T-cell (primary cell): Measurements from ENCODE around the gene TUBGCP3. TPM values are rescaled to one million over a fixed set of nuclear protein-coding genes. Genes with fewer than 3 reads are reported as not detected.

Experiments
- ATAC-seq, 4 experiments: fragments of 200-7000 bp in 3 of 4; fragments of 150-1000 bp in 1 of 4; cut with Tn5 transposase; replicated peaks in 1 of 4; 1 replicate in 3 of 4; 2 replicates in 1 of 4; pipeline ENCODE4 v1.10.0; 2021; ENCODE audit warnings: moderate library complexity in 3 of 4, mild to moderate bottlenecking in 2 of 4, moderate number of reproducible peaks in 1 of 4
- CTCF ChIA-PET, 2 donors: fragments of 300-600 bp; sonication (Branson Sonifier 250); formaldehyde crosslinking; loops; one replicate each; lab custom pipeline; 2022; ENCODE audit warnings: antibody characterized with exemption in 2 of 2; lab: Charles Lee
- POLR2A ChIA-PET, 2 donors: fragments of 300-600 bp; sonication (Branson Sonifier 250); formaldehyde crosslinking; loops; one replicate each; lab custom pipeline; 2022; ENCODE audit warnings: antibody characterized with exemption in 2 of 2; lab: Charles Lee
- DNase-seq, 35 experiments: peaks; one replicate each; pipeline versions ENCODE4 v3.0.0 to v3.0.0-alpha.2; 2013 to 2023
- H3K27ac ChIP-seq: one replicate; pipeline ENCODE4 v1.5.1; 2013; ENCODE audit warnings: low read length
- H3K27me3 ChIP-seq, 2 experiments: replicated peaks in 1 of 2; 1 replicate in 1 of 2; 2 replicates in 1 of 2; pipeline versions ENCODE4 v1.6.1 to v1.7.0; 2013; ENCODE audit warnings: low read length in 1 of 2, mixed read lengths in 1 of 2; ENCODE audit not compliant: control insufficient read depth in 2 of 2, insufficient read depth in 2 of 2; ENCODE audit errors: extremely low read depth in 1 of 2
- H3K36me3 ChIP-seq, 2 donors: 1 replicate in 1 of 2; 2 replicates in 1 of 2; pipeline versions ENCODE4 v1.6.1 to v1.7.0; 2013; ENCODE audit warnings: low read length in 1 of 2; ENCODE audit not compliant: control insufficient read depth in 2 of 2, insufficient read depth in 1 of 2; ENCODE audit errors: extremely low read depth in 1 of 2
- H3K4me1 ChIP-seq, 2 experiments: 1 replicate in 1 of 2; 2 replicates in 1 of 2; pipeline versions ENCODE4 v1.6.1 to v1.7.0; 2013; ENCODE audit warnings: low read length in 2 of 2, mixed read lengths in 1 of 2; ENCODE audit not compliant: insufficient read depth in 2 of 2, control insufficient read depth in 1 of 2; ENCODE audit errors: extremely low read depth in 1 of 2
- H3K4me3 ChIP-seq, 2 donors: 1 replicate in 1 of 2; 2 replicates in 1 of 2; pipeline versions ENCODE4 v1.5.1 to v1.7.0; 2013; ENCODE audit warnings: mild to moderate bottlenecking in 2 of 2, low read length in 1 of 2, moderate library complexity in 1 of 2; ENCODE audit not compliant: control insufficient read depth in 1 of 2; ENCODE audit errors: extremely low read depth in 1 of 2
- H3K9me3 ChIP-seq: 2 replicates; pipeline ENCODE4 v1.7.0; 2013
- H3K27ac Mint-ChIP-seq, 2 donors: one replicate each; pipeline ENCODE4 v1.8.0; 2020 to 2021; ENCODE audit warnings: mild to moderate bottlenecking in 2 of 2, mixed read lengths in 2 of 2
- H3K27me3 Mint-ChIP-seq, 2 donors: one replicate each; pipeline ENCODE4 v1.8.0; 2021 to 2022; ENCODE audit warnings: mixed read lengths in 2 of 2
- H3K36me3 Mint-ChIP-seq: one replicate; pipeline ENCODE4 v1.8.0; 2021; ENCODE audit warnings: mixed read lengths
- H3K4me1 Mint-ChIP-seq, 3 donors: one replicate each; pipeline ENCODE4 v1.8.0; 2020 to 2022; ENCODE audit warnings: mixed read lengths in 3 of 3, mild to moderate bottlenecking in 1 of 3
- H3K4me3 Mint-ChIP-seq, 3 donors: one replicate each; pipeline ENCODE4 v1.8.0; 2020 to 2022; ENCODE audit warnings: mild to moderate bottlenecking in 3 of 3, mixed read lengths in 3 of 3, moderate library complexity in 3 of 3
- H3K9me3 Mint-ChIP-seq, 3 donors: one replicate each; pipeline ENCODE4 v1.8.0; 2020 to 2022; ENCODE audit warnings: mixed read lengths in 3 of 3
- WGBS: methylation state at CpG from one replicate; pipeline ENCODE4 v1.1.5; 2013; ENCODE audit warnings: missing lambda C conversion rate; ENCODE audit not compliant: insufficient coverage; 5-methylcytosine and 5-hydroxymethylcytosine counted together
- total RNA-seq, 35 experiments: library from RNA in 6 of 35; stranded (reverse) in 6 of 35; fragments of 120-200 nt in 1 of 35; gene quantifications; one replicate each; pipeline versions ENCODE4 v1.2.1 to v1.2.4 and lab custom pipeline; 2013 to 2026

TUBGCP3 gene
- total RNA-seq, 5 donors from 2014 or later (not counting 1 experiment from before 2014, with no cell fraction given): 36.2 to 47.2 (median 44.7) TPM

GRCh38 chr13:112569821-112570220 is 18.1 kb downstream of the TUBGCP3 start:
- H3K9me3 ChIP-seq: no peaks in the 10 kb centered on the region
- no peak overlapping the region for H3K4me3 ChIP-seq
- Mint-ChIP-seq H3K4me1 (peaks cover 37 to 43% (median 41%) of the 10 kb centered on the region in 3 donors), H3K27me3 (no peaks in the 10 kb centered on the region), H3K9me3 (no peaks in the 10 kb centered on the region), H3K27ac (no peak overlapping the region), H3K36me3 (peaks cover 29% of the 10 kb centered on the region), H3K4me3 (no peak overlapping the region)
- CTCF ChIA-PET: interaction anchor here in 1 of 2 donors (0.6 kb wide), 2 partner anchors 50 to 557 kb away, joined by 3 read pairs; no protein-coding TSS in a partner anchor
- peaks cover 4 to 37% of the 10 kb centered on the region in 2 donors for H3K36me3 ChIP-seq
- H3K27ac ChIP-seq: no peak overlapping the region
- H3K4me1 ChIP-seq: peaks cover 0 to 5% of the 10 kb centered on the region in 2 experiments
- POLR2A ChIA-PET: no interaction called here
- H3K27me3 ChIP-seq: no peaks in the 10 kb centered on the region
- no peak for DNase-seq
- WGBS: 95% methylated on average over 4 of the region's 7 CpGs
- ATAC-seq: no peak

- DNase-seq (no peak), ATAC-seq (no peak)
- Mint-ChIP-seq H3K4me1 (peaks cover 19 to 22% (median 20%) of the 10 kb centered on the region in 3 donors), H3K27ac (no peak overlapping the region), H3K36me3 (peaks cover 45% of the 10 kb centered on the region), H3K27me3 (no peaks in the 10 kb centered on the region), H3K4me3 (no peak overlapping the region), H3K9me3 (no peaks in the 10 kb centered on the region)
- peaks cover 6 to 56% of the 10 kb centered on the region in 2 donors for H3K36me3 ChIP-seq
- H3K27ac ChIP-seq: no peak overlapping the region
- no peaks in the 10 kb centered on the region for H3K27me3 ChIP-seq
- WGBS: 100% methylated on average over 2 of the region's 5 CpGs
- ChIA-PET CTCF (no interaction called here), POLR2A (no interaction called here)
- H3K4me3 ChIP-seq: no peak overlapping the region
- H3K9me3 ChIP-seq: no peaks in the 10 kb centered on the region
- H3K4me1 ChIP-seq: peaks cover 0 to 2% of the 10 kb centered on the region in 2 experiments
Observed at GRCh38 chr13:112567161-112567862, 20.6 kb downstream of the TUBGCP3 start.

GRCh38 chr13:112562786-112563383 is 25.1 kb downstream of the TUBGCP3 start:
- Mint-ChIP-seq H3K27me3 (no peaks in the 10 kb centered on the region), H3K9me3 (no peaks in the 10 kb centered on the region), H3K36me3 (peaks cover 54% of the 10 kb centered on the region), H3K4me1 (peaks cover 0 to 13% (median 10%) of the 10 kb centered on the region in 3 donors), H3K27ac (no peak overlapping the region), H3K4me3 (no peak overlapping the region)
- ATAC-seq: no peak
- no peaks in the 10 kb centered on the region for H3K9me3 ChIP-seq
- H3K27me3 ChIP-seq: no peaks in the 10 kb centered on the region
- H3K4me1 ChIP-seq: peaks cover 0 to 5% of the 10 kb centered on the region in 2 experiments
- WGBS: 98% methylated on average over 18 of the region's 18 CpGs
- H3K36me3 ChIP-seq: peaks cover 6 to 57% of the 10 kb centered on the region in 2 donors
- ChIA-PET POLR2A (no interaction called here), CTCF (no interaction called here)
- no peak for DNase-seq
- no peak overlapping the region for H3K27ac ChIP-seq
- H3K4me3 ChIP-seq: no peak overlapping the region

GRCh38 chr13:112562254-112562653 is 25.7 kb downstream of the TUBGCP3 start:
- Mint-ChIP-seq H3K27me3 (no peaks in the 10 kb centered on the region), H3K4me3 (no peak overlapping the region), H3K27ac (no peak overlapping the region), H3K4me1 (peaks cover 0 to 13% (median 7%) of the 10 kb centered on the region in 3 donors), H3K36me3 (peaks cover 56% of the 10 kb centered on the region), H3K9me3 (no peaks in the 10 kb centered on the region)
- Histone ChIP-seq H3K9me3 (no peaks in the 10 kb centered on the region), H3K27me3 (no peaks in the 10 kb centered on the region), H3K4me1 (peaks cover 0 to 5% of the 10 kb centered on the region in 2 experiments), H3K36me3 (peaks cover 6 to 57% of the 10 kb centered on the region in 2 donors), H3K27ac (no peak overlapping the region), H3K4me3 (no peak overlapping the region)
- ATAC-seq: no peak
- WGBS: 100% methylated on average over 1 of the region's 3 CpGs
- POLR2A ChIA-PET: no interaction called here
- DNase-seq: no peak
- CTCF ChIA-PET: no interaction called here

GRCh38 chr13:112561478-112561877 is 26.5 kb downstream of the TUBGCP3 start:
- no peak overlapping the region for H3K4me3 Mint-ChIP-seq
- Histone ChIP-seq H3K36me3 (peaks cover 6 to 55% of the 10 kb centered on the region in 2 donors), H3K27ac (no peak overlapping the region), H3K4me1 (peaks cover 0 to 5% of the 10 kb centered on the region in 2 experiments), H3K4me3 (no peak overlapping the region), H3K9me3 (no peaks in the 10 kb centered on the region), H3K27me3 (no peaks in the 10 kb centered on the region)
- peaks cover 54% of the 10 kb centered on the region for H3K36me3 Mint-ChIP-seq
- H3K27ac Mint-ChIP-seq: no peak overlapping the region
- ATAC-seq (no peak), DNase-seq (no peak)
- H3K4me1 Mint-ChIP-seq: peaks cover 0 to 13% (median 7%) of the 10 kb centered on the region in 3 donors
- ChIA-PET POLR2A (no interaction called here), CTCF (no interaction called here)
- H3K9me3 Mint-ChIP-seq: no peaks in the 10 kb centered on the region
- WGBS: 94% methylated on average over 5 of the region's 10 CpGs
- H3K27me3 Mint-ChIP-seq: no peaks in the 10 kb centered on the region

GRCh38 chr13:112558696-112559418 is 29.1 kb downstream of the TUBGCP3 start:
- Mint-ChIP-seq H3K27ac (no peak overlapping the region), H3K36me3 (peaks cover 66% of the 10 kb centered on the region), H3K4me1 (peaks cover 0 to 13% (median 7%) of the 10 kb centered on the region in 3 donors), H3K27me3 (no peaks in the 10 kb centered on the region), H3K9me3 (no peaks in the 10 kb centered on the region), H3K4me3 (no peak overlapping the region)
- Histone ChIP-seq H3K4me1 (peaks cover 0 to 5% of the 10 kb centered on the region in 2 experiments), H3K27me3 (no peaks in the 10 kb centered on the region), H3K36me3 (peaks cover 8 to 61% of the 10 kb centered on the region in 2 donors), H3K27ac (no peak overlapping the region), H3K9me3 (no peaks in the 10 kb centered on the region), H3K4me3 (no peak overlapping the region)
- POLR2A ChIA-PET: no interaction called here
- WGBS: 50% methylated on average over 2 of the region's 10 CpGs
- CTCF ChIA-PET: no interaction called here
- DNase-seq (no peak), ATAC-seq (no peak)
